GM12874 (cell line): ENCODE measurements around the gene ADAMTS20.

Source experiments
- CTCF ChIP-seq: IDR thresholded peaks from 2 replicates; pipeline ENCODE4 v1.5.1; 2011; ENCODE audit warnings: low read depth, mild to moderate bottlenecking, control low read depth, low read length, moderate library complexity; ENCODE audit not compliant: insufficient read depth

Gene ADAMTS20

GRCh38 chr12:43361031-43361710, 190.8 kb downstream of the ADAMTS20 start:
- TF ChIP-seq CTCF: no peak

- no peak for TF ChIP-seq CTCF
Measured at GRCh38 chr12:43357141-43357540, 194.9 kb downstream of the ADAMTS20 start.

- TF ChIP-seq CTCF: no peak
Measured at GRCh38 chr12:43352001-43352400, 200.0 kb downstream of the ADAMTS20 start.

- no peak for TF ChIP-seq CTCF
Measured at GRCh38 chr12:43349863-43350262, 202.1 kb downstream of the ADAMTS20 start.

- no peak for TF ChIP-seq CTCF
Measured at GRCh38 chr12:43348221-43348620, 203.8 kb downstream of the ADAMTS20 start.

- TF ChIP-seq CTCF: no peak
Measured at GRCh38 chr12:43347026-43347425, 205.0 kb downstream of the ADAMTS20 start.

GRCh38 chr12:43345023-43345422, 207.0 kb downstream of the ADAMTS20 start:
- TF ChIP-seq CTCF: no peak
